OCI-LY3 (cell line): ENCODE results near the gene CLEC16A.

ENCODE experiments used
- CTCF ChIP-seq: fragments of 200-600, 300-600 bp; sonication (generic); IDR thresholded peaks from 2 replicates; pipeline ENCODE4 v1.5.1; 2014; ENCODE audit warnings: antibody characterized with exemption, low read length, low read depth
- EZH2phosphoT487 ChIP-seq: fragments of 200-600 bp; shearing (Covaris generic); IDR thresholded peaks from 2 replicates; pipeline ENCODE4 v1.6.1; 2018; ENCODE audit warnings: antibody characterized with exemption, mixed run types, low read depth

- TF ChIP-seq CTCF (no peak), EZH2phosphoT487 (no peak)
Measured at GRCh38 chr16:10936272-10936984, 7.9 kb upstream of the CLEC16A start.
